Measurements from ENCODE around the gene PIP5K1A. TPM values are rescaled to one million over a fixed set of nuclear protein-coding genes. Genes with fewer than 3 reads are reported as not detected.

PIP5K1A gene
- total and polyA plus RNA-seq, 9 of the 15 experiments (the other 6 are each of a cell fraction or from before 2014, with no cell fraction given): 1.9 to 42.4 (median 18.8) TPM

- TF ChIP-seq ZBTB11 (CRISPR knock-in tag; IDR thresholded peaks at IDR 0.05) (0 out of 6 replicates have a peak, but pooled peaks of 1 of the 3 experiments have one; percentile 27), CAMTA2 (CRISPR knock-in tag; conservative IDR thresholded peaks at IDR 0.05) (no peak), ZNF551 (CRISPR knock-in tag; IDR thresholded peaks at IDR 0.05) (no peak), GTF3C2 (IDR thresholded peaks at IDR 0.05; ENCODE audit: borderline replicate concordance, extremely low read depth, insufficient read length) (no peak), SLC30A9 (CRISPR knock-in tag; IDR thresholded peaks at IDR 0.05) (no peak), SRSF9 (IDR thresholded peaks at IDR 0.05; ENCODE audit: borderline replicate concordance, low read depth, low read length) (no peak), ZNF239 (CRISPR knock-in tag; IDR thresholded peaks at IDR 0.05) (no peak), E2F6 (IDR thresholded peaks at IDR 0.05; ENCODE audit: borderline replicate concordance in 1 of 2, extremely low read depth in 1 of 2, insufficient read depth in 1 of 2, insufficient read length in 1 of 2, low read depth in 1 of 2, low read length in 1 of 2, poor library complexity in 1 of 2, severe bottlenecking in 1 of 2) (peak; percentile 77 to 81), PHF20 (IDR thresholded peaks at IDR 0.05; ENCODE audit: partially characterized antibody) (no peak), HDGF (IDR thresholded peaks at IDR 0.05) (no peak), ZNF354B (CRISPR knock-in tag; IDR thresholded peaks at IDR 0.05) (no peak), RBM25 (IDR thresholded peaks at IDR 0.05; ENCODE audit: low read depth, low read length, severe bottlenecking) (no peak), TOE1 (IDR thresholded peaks at IDR 0.05; ENCODE audit: borderline replicate concordance) (peak; percentile 97), TOE1 (CRISPR knock-in tag; IDR thresholded peaks at IDR 0.05; ENCODE audit: borderline replicate concordance, low read depth) (no peak), ZNF277 (CRISPR knock-in tag; IDR thresholded peaks at IDR 0.05; ENCODE audit: borderline replicate concordance) (no peak)
Measured at GRCh38 chr1:151198254-151199127, at the start of gene PIP5K1A (continued).

Measured in K562 (cell line).